Activated B cell treated with CpG ODN at 0.5 μM for 24 hours (primary cell): Measurements from ENCODE around the gene SEC23IP. TPM values are rescaled to one million over a fixed set of nuclear protein-coding genes. Genes with fewer than 3 reads are reported as not detected.

Experiments
- ATAC-seq: fragments of 200-7000 bp; cut with Tn5 transposase; one replicate; pipeline ENCODE4 v1.10.0; 2021; ENCODE audit warnings: low read depth, mild to moderate bottlenecking, moderate library complexity
- CTCF ChIA-PET: fragments of 350-600 bp; sonication (Branson Sonifier 250); formaldehyde crosslinking; loops from one replicate; lab custom pipeline; 2021; ENCODE audit warnings: antibody characterized with exemption; lab: Charles Lee
- POLR2A ChIA-PET: fragments of 350-600 bp; sonication (Branson Sonifier 250); formaldehyde crosslinking; loops from one replicate; lab custom pipeline; 2021; ENCODE audit warnings: antibody characterized with exemption; lab: Charles Lee
- DNase-seq: peaks from one replicate; pipeline ENCODE4 v3.0.0; 2022
- H3K27ac Mint-ChIP-seq: one replicate; pipeline ENCODE4 v1.8.0; 2020; ENCODE audit warnings: mixed read lengths
- H3K27me3 Mint-ChIP-seq: one replicate; pipeline ENCODE4 v1.8.0; 2021; ENCODE audit warnings: mixed read lengths
- H3K36me3 Mint-ChIP-seq: one replicate; pipeline ENCODE4 v1.8.0; 2021; ENCODE audit warnings: low read depth, mixed read lengths
- H3K4me1 Mint-ChIP-seq: one replicate; pipeline ENCODE4 v1.8.0; 2021; ENCODE audit warnings: mixed read lengths
- H3K4me3 Mint-ChIP-seq: one replicate; pipeline ENCODE4 v1.8.0; 2020; ENCODE audit warnings: mild to moderate bottlenecking, mixed read lengths
- H3K9me3 Mint-ChIP-seq: one replicate; pipeline ENCODE4 v1.8.0; 2020; ENCODE audit warnings: mixed read lengths
- intact Hi-C: fragments of 100-400 bp; cut with micrococcal nuclease; formaldehyde crosslinking; loops from one replicate; pipeline ENCODE4 v1.15.1; 2024
- total RNA-seq: library from RNA; stranded (reverse); gene quantifications from 2 replicates; pipeline ENCODE4 v1.2.3, GENCODE V29; 2022
- TF ChIP-seq, protein P1 (sequence below): fragments of 200-600 bp; IDR thresholded peaks from one replicate; pipeline ENCODE4 v1.8.0; 2022; ENCODE audit warnings: antibody characterized with exemption, mild to moderate bottlenecking

The SEC23IP gene
- total RNA-seq, 1 donor from 2014 or later = 79.9 TPM

DNA sequence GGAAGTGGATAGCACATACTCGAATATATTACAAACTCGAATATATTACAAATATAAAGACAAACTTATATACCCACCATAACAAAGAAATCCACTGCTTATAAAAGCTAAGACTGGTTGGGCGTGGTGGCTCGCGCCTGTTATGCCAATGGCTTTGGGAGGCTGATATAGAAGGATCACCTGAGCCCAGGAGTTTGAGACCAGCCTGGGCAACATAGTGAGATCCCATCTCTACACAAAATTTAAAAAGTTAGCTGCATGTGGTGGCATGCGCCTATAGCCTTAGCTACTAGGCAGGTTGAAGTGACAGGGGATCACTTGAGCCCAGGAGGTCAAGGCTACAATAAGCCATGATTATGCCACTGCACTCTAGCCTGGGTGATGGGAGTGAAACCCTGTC, 40.3 kb upstream of the SEC23IP start:
- no peaks in the 10 kb centered on the region for H3K27me3 Mint-ChIP-seq
- no peak for DNase-seq
- H3K27ac Mint-ChIP-seq = no peak overlapping the region
- intact Hi-C loops = no loop called here
- no peak for ATAC-seq
- ChIA-PET CTCF (no interaction called here), POLR2A (interaction anchor here (1.5 kb wide), 1 partner anchor 20 kb away, joined by 4 read pairs; no protein-coding TSS in a partner anchor)
- H3K9me3 Mint-ChIP-seq = no peaks in the 10 kb centered on the region
- TF ChIP-seq, protein P1, sequence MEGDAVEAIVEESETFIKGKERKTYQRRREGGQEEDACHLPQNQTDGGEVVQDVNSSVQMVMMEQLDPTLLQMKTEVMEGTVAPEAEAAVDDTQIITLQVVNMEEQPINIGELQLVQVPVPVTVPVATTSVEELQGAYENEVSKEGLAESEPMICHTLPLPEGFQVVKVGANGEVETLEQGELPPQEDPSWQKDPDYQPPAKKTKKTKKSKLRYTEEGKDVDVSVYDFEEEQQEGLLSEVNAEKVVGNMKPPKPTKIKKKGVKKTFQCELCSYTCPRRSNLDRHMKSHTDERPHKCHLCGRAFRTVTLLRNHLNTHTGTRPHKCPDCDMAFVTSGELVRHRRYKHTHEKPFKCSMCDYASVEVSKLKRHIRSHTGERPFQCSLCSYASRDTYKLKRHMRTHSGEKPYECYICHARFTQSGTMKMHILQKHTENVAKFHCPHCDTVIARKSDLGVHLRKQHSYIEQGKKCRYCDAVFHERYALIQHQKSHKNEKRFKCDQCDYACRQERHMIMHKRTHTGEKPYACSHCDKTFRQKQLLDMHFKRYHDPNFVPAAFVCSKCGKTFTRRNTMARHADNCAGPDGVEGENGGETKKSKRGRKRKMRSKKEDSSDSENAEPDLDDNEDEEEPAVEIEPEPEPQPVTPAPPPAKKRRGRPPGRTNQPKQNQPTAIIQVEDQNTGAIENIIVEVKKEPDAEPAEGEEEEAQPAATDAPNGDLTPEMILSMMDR = no peak
- no peak overlapping the region for H3K4me3 Mint-ChIP-seq
- H3K36me3 Mint-ChIP-seq = peaks cover 67% of the 10 kb centered on the region
- no peaks in the 10 kb centered on the region for H3K4me1 Mint-ChIP-seq

DNA sequence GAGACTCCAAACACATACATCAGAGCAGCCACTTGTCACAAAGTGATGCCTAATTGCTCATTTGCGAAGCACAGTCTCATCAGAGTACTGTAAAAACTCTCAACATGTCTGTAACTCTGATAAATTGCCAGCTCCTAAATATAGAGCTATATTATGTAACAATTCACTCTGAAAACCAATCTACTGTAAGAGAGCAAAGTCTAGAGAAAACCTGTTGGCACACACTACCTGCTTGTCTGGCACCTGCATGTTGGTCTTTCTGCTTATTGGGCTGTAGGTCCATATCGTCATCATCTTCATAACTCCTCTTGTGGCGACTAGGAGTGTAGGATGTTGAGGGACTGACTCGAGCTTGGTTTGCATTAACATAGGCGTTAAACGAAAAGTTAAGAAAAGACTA, 39.7 kb upstream of the SEC23IP start:
- intact Hi-C loops = no loop called here
- CTCF ChIA-PET = interaction anchor here (0.9 kb wide), 1 partner anchor 102 kb away, joined by 3 read pairs; no protein-coding TSS in a partner anchor
- TF ChIP-seq, protein P1 = no peak

DNA sequence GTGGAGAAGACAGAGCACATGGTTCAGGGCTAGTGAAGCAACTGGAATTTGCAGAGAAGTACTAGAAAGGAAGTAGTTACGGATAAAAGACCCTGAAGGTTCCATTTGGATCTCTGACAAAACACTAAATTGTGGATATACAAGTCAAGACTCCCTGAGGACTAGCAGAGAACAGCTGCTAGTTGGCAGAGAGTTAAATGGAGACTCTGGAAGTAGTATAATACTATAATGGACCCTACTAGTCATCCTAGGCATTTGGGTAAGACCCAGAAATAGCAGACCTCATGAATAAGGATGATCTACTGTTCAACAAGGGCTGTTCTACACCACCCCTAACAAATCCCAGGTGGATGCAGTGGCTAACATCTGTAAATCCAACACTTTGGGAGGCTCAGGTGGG, 39.0 kb upstream of the SEC23IP start:
- H3K4me3 Mint-ChIP-seq = no peak overlapping the region
- intact Hi-C loops = no loop called here
- CTCF ChIA-PET = interaction anchor here (0.9 kb wide), 1 partner anchor 103 kb away, joined by 3 read pairs; no protein-coding TSS in a partner anchor

More for the DNA sequence above, 39.7 kb upstream of the SEC23IP start:
- POLR2A ChIA-PET = interaction anchor here (1.5 kb wide), 1 partner anchor 19 kb away, joined by 4 read pairs; no protein-coding TSS in a partner anchor
- no peaks in the 10 kb centered on the region for H3K9me3 Mint-ChIP-seq
- no peak overlapping the region for H3K27ac Mint-ChIP-seq
- ATAC-seq (no peak), DNase-seq (no peak)
- no peak overlapping the region for H3K4me3 Mint-ChIP-seq
- no peaks in the 10 kb centered on the region for H3K27me3 Mint-ChIP-seq
- peaks cover 66% of the 10 kb centered on the region for H3K36me3 Mint-ChIP-seq
- no peaks in the 10 kb centered on the region for H3K4me1 Mint-ChIP-seq

DNA sequence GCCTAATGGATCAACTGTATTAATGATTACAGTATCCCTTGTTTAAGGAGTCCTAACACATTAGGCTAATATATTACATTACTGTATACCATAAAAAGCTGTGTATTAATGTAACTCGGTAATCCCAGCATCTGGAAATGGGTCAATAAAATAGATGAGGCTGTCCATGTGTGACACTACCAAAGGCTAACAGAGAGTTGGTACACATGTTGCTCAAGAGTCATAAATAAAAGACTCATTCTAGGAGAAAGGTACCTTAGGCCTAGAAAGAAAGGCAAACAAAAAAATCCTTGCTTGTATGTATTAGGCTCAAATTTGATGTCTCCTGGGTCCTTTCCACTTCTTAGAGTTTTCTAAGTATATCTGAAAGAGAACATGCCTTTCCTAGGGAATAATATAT, 34.5 kb upstream of the SEC23IP start:
- Mint-ChIP-seq H3K4me1 (peaks cover 25% of the 10 kb centered on the region), H3K27me3 (no peaks in the 10 kb centered on the region), H3K27ac (no peak overlapping the region), H3K9me3 (no peaks in the 10 kb centered on the region), H3K4me3 (no peak overlapping the region), H3K36me3 (peaks cover 37% of the 10 kb centered on the region)
- CTCF ChIA-PET = interaction anchor here (0.9 to 7.2 kb wide), 4 partner anchors 108 to 651 kb away, joined by 5 to 113 read pairs (median 34); partner anchors contain the start of gene GRK5
- POLR2A ChIA-PET = interaction anchor here (0.6 kb wide), 1 partner anchor 315 kb away, joined by 4 read pairs; no protein-coding TSS in a partner anchor
- TF ChIP-seq, protein P1 = no peak
- ATAC-seq = no peak
- intact Hi-C loops = loop anchor here (5.0 kb wide), 2 partner anchors 416 to 661 kb away; no protein-coding TSS in a partner anchor
- no peak for DNase-seq

More for the DNA sequence above, 39.0 kb upstream of the SEC23IP start:
- H3K27ac Mint-ChIP-seq = no peak overlapping the region
- H3K27me3 Mint-ChIP-seq = no peaks in the 10 kb centered on the region
- peaks cover 63% of the 10 kb centered on the region for H3K36me3 Mint-ChIP-seq
- no peaks in the 10 kb centered on the region for H3K4me1 Mint-ChIP-seq
- POLR2A ChIA-PET = interaction anchor here (1.9 kb wide), 1 partner anchor 202 kb away, joined by 4 read pairs; the partner anchor contains the start of gene BAG3
- DNase-seq (no peak), ATAC-seq (no peak)
- no peaks in the 10 kb centered on the region for H3K9me3 Mint-ChIP-seq
- TF ChIP-seq, protein P1 = no peak
